MG63 (cell line): ENCODE measurements around the gene DLX4. TPM values are rescaled to one million over a fixed set of nuclear protein-coding genes. Genes with fewer than 3 reads are reported as not detected.

Experiments
- DNase-seq: peaks from one replicate; pipeline ENCODE4 v3.0.0-alpha.2; 2020
- H3K27me3 ChIP-seq: fragments of 250-450 bp; sonication (Bioruptor Pico); 2 replicates; pipeline ENCODE4 v1.5.1; 2020; ENCODE audit warnings: mild to moderate bottlenecking, moderate library complexity
- H3K36me3 ChIP-seq: fragments of 250-450 bp; sonication (Bioruptor Pico); 2 replicates; pipeline ENCODE4 v1.5.1; 2020; ENCODE audit warnings: mild to moderate bottlenecking, moderate library complexity
- H3K4me3 ChIP-seq: fragments of 250-450 bp; sonication (Bioruptor Pico); 2 replicates; pipeline ENCODE4 v1.5.1; 2020; ENCODE audit warnings: mild to moderate bottlenecking, moderate library complexity
- H3K9me3 ChIP-seq: fragments of 250-450 bp; sonication (Bioruptor Pico); 2 replicates; pipeline ENCODE4 v1.5.1; 2020; ENCODE audit warnings: mild to moderate bottlenecking, moderate library complexity
- total RNA-seq: library from RNA; depleted of rRNA; stranded (reverse); fragments of >200 nt; shearing (Covaris generic); gene quantifications from 2 replicates; pipeline ENCODE4 v1.2.3, GENCODE V29; 2014; ENCODE audit warnings: low replicate concordance

The DLX4 gene
- total RNA-seq, 1 experiment from 2014 or later: 6.1 TPM

DNA sequence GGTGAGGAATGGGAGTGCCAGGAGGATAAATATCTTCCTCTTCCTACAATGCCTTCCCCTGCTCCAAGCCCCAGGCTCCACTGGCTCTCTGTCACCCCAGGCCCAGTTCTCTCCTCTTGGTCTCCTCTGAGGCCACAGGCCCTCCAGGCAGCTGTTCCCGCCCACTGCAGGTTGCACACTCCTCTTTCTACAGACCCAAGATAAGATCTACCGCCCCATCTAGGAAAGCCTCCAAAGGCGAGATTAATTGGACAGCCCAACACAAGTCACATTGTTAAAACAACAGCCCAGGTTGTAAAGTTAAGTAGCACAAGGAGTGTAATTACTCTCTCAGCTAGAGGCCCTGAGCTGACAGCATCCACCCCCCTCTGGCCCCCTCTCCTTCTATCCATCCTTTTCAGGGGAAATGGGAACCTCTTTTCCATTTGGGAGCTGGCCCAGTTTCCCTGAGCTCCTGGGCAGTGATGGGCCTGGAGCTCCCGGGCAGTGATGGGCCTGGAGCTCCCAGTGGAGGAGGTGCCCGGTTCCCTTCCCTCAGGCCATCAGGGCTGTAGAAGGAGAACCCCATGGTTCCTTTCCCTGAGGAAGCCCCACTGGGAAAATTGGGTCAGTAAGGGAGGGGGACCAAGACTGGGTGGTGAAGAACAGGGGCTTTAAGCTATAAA is 7.3 kb downstream of the DLX4 start:
- H3K36me3 ChIP-seq: peaks cover 18% of the 10 kb centered on the region
- no peaks in the 10 kb centered on the region for H3K27me3 ChIP-seq
- no peaks in the 10 kb centered on the region for H3K9me3 ChIP-seq
- DNase-seq: no peak
- H3K4me3 ChIP-seq: no peak overlapping the region

- no peak for DNase-seq
- Histone ChIP-seq H3K9me3 (no peaks in the 10 kb centered on the region), H3K36me3 (peaks cover 18% of the 10 kb centered on the region), H3K4me3 (no peak overlapping the region), H3K27me3 (no peaks in the 10 kb centered on the region)
Measured at GRCh38 chr17:49976828-49977202, 7.8 kb downstream of the DLX4 start.

- no peak overlapping the region for H3K4me3 ChIP-seq
- peaks cover 15% of the 10 kb centered on the region for H3K36me3 ChIP-seq
- H3K27me3 ChIP-seq: no peaks in the 10 kb centered on the region
- H3K9me3 ChIP-seq: no peaks in the 10 kb centered on the region
- DNase-seq: peak; percentile 40
Measured at GRCh38 chr17:49977463-49978389, 8.7 kb downstream of the DLX4 start.

DNA sequence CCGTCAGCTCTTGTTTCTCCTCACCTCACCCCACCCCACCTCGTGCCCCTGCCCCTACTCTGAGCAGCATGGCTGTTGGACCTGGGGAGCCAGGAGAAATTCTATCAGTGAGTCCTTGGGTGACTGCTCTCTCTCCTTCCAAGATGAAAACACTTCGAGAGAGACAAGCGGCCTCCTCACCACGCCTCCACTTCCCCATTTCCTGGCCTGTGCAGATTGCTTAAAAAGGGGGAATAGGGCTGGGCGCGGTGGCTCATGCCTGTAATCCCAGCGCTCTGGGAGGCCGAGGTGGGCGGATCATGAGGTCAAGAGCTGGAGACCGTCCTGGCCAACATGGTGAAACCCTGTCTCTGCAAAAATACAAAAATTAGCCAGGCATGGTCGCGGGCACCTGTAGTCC is 9.5 kb downstream of the DLX4 start:
- peaks cover 8% of the 10 kb centered on the region for H3K36me3 ChIP-seq
- peak; percentile 71 for DNase-seq
- no peak overlapping the region for H3K4me3 ChIP-seq
- H3K9me3 ChIP-seq: no peaks in the 10 kb centered on the region
- H3K27me3 ChIP-seq: no peaks in the 10 kb centered on the region

GRCh38 chr17:49979748-49980479 is 10.9 kb downstream of the DLX4 start:
- DNase-seq: peak; percentile 79
- Histone ChIP-seq H3K27me3 (no peaks in the 10 kb centered on the region), H3K36me3 (peaks cover 1% of the 10 kb centered on the region), H3K9me3 (no peaks in the 10 kb centered on the region), H3K4me3 (no peak overlapping the region)

- H3K27me3 ChIP-seq: no peaks in the 10 kb centered on the region
- no peaks in the 10 kb centered on the region for H3K9me3 ChIP-seq
- H3K36me3 ChIP-seq: no peaks in the 10 kb centered on the region
- peak; percentile 77 for DNase-seq
- no peak overlapping the region for H3K4me3 ChIP-seq
Measured at GRCh38 chr17:49980703-49981197, 11.8 kb downstream of the DLX4 start.

GRCh38 chr17:49984283-49984682 is 15.3 kb downstream of the DLX4 start:
- Histone ChIP-seq H3K36me3 (peaks cover 6% of the 10 kb centered on the region; the same call in 1 of the 2 replicates), H3K27me3 (no peaks in the 10 kb centered on the region), H3K9me3 (no peaks in the 10 kb centered on the region), H3K4me3 (no peak overlapping the region)
- DNase-seq: no peak

DNA sequence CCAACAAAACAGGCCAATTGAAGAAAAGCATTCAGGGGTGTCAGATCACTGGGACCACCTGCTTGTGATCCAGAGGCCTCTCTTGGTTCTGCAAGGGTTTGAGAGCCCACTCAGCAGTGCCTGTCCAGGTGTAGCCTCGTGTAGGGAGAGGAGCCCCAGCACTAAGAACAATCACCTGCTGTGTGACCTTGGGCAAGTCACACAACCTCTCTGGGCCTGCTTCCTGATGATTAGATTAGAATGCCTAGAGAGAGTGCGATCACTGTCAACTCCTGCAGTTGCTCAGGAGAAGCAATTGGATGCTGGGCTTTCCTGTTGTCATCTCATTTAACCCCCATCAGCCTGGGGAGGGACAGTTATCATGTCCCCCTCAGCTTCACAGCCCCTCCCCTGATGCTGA is 15.8 kb downstream of the DLX4 start:
- Histone ChIP-seq H3K36me3 (peaks cover 6% of the 10 kb centered on the region; the same call in 1 of the 2 replicates), H3K4me3 (no peak overlapping the region), H3K27me3 (no peaks in the 10 kb centered on the region), H3K9me3 (no peaks in the 10 kb centered on the region)
- no peak for DNase-seq

- Histone ChIP-seq H3K27me3 (no peaks in the 10 kb centered on the region), H3K36me3 (peaks cover 7% of the 10 kb centered on the region; the same call in 1 of the 2 replicates), H3K4me3 (no peak overlapping the region), H3K9me3 (no peaks in the 10 kb centered on the region)
- no peak for DNase-seq
Measured at GRCh38 chr17:49985310-49985990, 16.5 kb downstream of the DLX4 start.

- H3K27me3 ChIP-seq: no peaks in the 10 kb centered on the region
- no peak overlapping the region for H3K4me3 ChIP-seq
- peaks cover 14% of the 10 kb centered on the region; the same call in 1 of the 2 replicates for H3K36me3 ChIP-seq
- H3K9me3 ChIP-seq: no peaks in the 10 kb centered on the region
- no peak for DNase-seq
Measured at GRCh38 chr17:49986396-49987289, 17.7 kb downstream of the DLX4 start.

- Histone ChIP-seq H3K9me3 (no peaks in the 10 kb centered on the region), H3K4me3 (no peak overlapping the region), H3K27me3 (no peaks in the 10 kb centered on the region), H3K36me3 (peaks cover 18% of the 10 kb centered on the region; the same call in 1 of the 2 replicates)
- peak; percentile 60 for DNase-seq
Measured at GRCh38 chr17:49987290-49987585, 18.2 kb downstream of the DLX4 start.

- H3K9me3 ChIP-seq: no peaks in the 10 kb centered on the region
- DNase-seq: peak; percentile 98
- no peaks in the 10 kb centered on the region for H3K27me3 ChIP-seq
- H3K4me3 ChIP-seq: no peak overlapping the region
- peaks cover 21% of the 10 kb centered on the region for H3K36me3 ChIP-seq
Measured at GRCh38 chr17:49987681-49988441, 18.9 kb downstream of the DLX4 start.

GRCh38 chr17:49989518-49989880 is 20.5 kb downstream of the DLX4 start:
- no peaks in the 10 kb centered on the region for H3K9me3 ChIP-seq
- H3K27me3 ChIP-seq: no peaks in the 10 kb centered on the region
- no peak for DNase-seq
- H3K4me3 ChIP-seq: no peak overlapping the region
- peaks cover 25% of the 10 kb centered on the region for H3K36me3 ChIP-seq

DNA sequence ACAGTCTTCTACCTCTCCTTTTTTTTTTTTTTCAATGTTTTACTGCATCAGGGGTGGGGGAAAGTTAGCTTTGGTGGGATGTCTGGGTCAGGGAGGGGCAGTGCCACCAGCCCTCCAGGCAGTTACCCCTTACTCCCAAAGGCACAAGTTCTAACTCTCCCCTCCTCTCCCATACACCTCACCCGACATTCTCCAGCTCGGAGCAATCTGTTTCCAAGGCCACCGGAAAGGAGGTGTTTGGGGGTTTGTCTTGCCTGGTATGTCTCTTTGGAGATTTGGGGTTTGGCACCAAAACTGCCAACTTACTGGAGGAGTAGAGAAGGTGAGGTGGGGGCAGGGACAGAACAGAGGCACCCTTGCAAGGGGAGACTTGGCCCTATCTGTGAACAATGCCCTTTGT is 21.3 kb downstream of the DLX4 start:
- no peaks in the 10 kb centered on the region for H3K9me3 ChIP-seq
- H3K4me3 ChIP-seq: no peak overlapping the region
- H3K36me3 ChIP-seq: peaks cover 25% of the 10 kb centered on the region
- no peak for DNase-seq
- no peaks in the 10 kb centered on the region for H3K27me3 ChIP-seq

- peaks cover 25% of the 10 kb centered on the region for H3K36me3 ChIP-seq
- H3K4me3 ChIP-seq: no peak overlapping the region
- DNase-seq: no peak
- H3K9me3 ChIP-seq: no peaks in the 10 kb centered on the region
- H3K27me3 ChIP-seq: no peaks in the 10 kb centered on the region
Measured at GRCh38 chr17:49990921-49991320, 21.9 kb downstream of the DLX4 start.
